HL-60/S4 treated with phorbol 12-myristate 13-acetate at 8.2 ng/mL for 4 days and 3 days (cell line): ENCODE measurements around the gene NIP7.
"Not testable (repeated sequence)": the region's sequence is repeated elsewhere in the genome, so short reads cannot be mapped to it uniquely, and the experiment has no call there.

Source experiments
- in situ Hi-C: fragments of 300-500 bp; cut with MboI; formaldehyde crosslinking; loops from 2 replicates; pipeline ENCODE4 v1.15.0; 2022; ENCODE audit warnings: low sequenced_read_pairs

The NIP7 gene

GRCh38 chr16:69340095-69340644 lies 598 bp downstream of the NIP7 start:
- in situ Hi-C loops: no loop called here

- in situ Hi-C loops: no loop called here
Observed at GRCh38 chr16:69344171-69344570, 4.6 kb downstream of the NIP7 start.

GRCh38 chr16:69345923-69346322 lies 6.4 kb downstream of the NIP7 start:
- in situ Hi-C loops: no loop called here

- in situ Hi-C loops: no loop called here
Observed at GRCh38 chr16:69346683-69347082, 7.1 kb downstream of the NIP7 start.

GRCh38 chr16:69348222-69348621 lies 8.7 kb downstream of the NIP7 start:
- in situ Hi-C loops: no loop called here

GRCh38 chr16:69349536-69349935 lies 10.0 kb downstream of the NIP7 start:
- in situ Hi-C loops: no loop called here

GRCh38 chr16:69350536-69351133 lies 11.1 kb downstream of the NIP7 start:
- in situ Hi-C loops: no loop called here

- in situ Hi-C loops: no loop called here
Observed at GRCh38 chr16:69351309-69352027, 11.9 kb downstream of the NIP7 start, which contains the start of gene TMED6. Gene TMED6, minus strand, starts transcription at chr16:69351786. Its CDS starts 33 bp downstream, at chr16:69351753.

- in situ Hi-C loops: not testable (repeated sequence)
Observed at GRCh38 chr16:69360070-69360469, 20.5 kb downstream of the NIP7 start.

- in situ Hi-C loops: no loop called here
Observed at GRCh38 chr16:69363281-69363717, 23.7 kb downstream of the NIP7 start.

- in situ Hi-C loops: no loop called here
Observed at GRCh38 chr16:69364088-69364487, 24.5 kb downstream of the NIP7 start.

- in situ Hi-C loops: no loop called here
Observed at GRCh38 chr16:69365901-69366300, 26.3 kb downstream of the NIP7 start.

GRCh38 chr16:69366431-69366830 lies 26.9 kb downstream of the NIP7 start:
- in situ Hi-C loops: no loop called here

GRCh38 chr16:69367980-69368379 lies 28.4 kb downstream of the NIP7 start:
- in situ Hi-C loops: no loop called here

GRCh38 chr16:69368866-69369265 lies 29.3 kb downstream of the NIP7 start:
- in situ Hi-C loops: no loop called here

GRCh38 chr16:69371564-69371963 lies 32.0 kb downstream of the NIP7 start:
- in situ Hi-C loops: no loop called here

GRCh38 chr16:69373019-69373418 lies 33.4 kb downstream of the NIP7 start:
- in situ Hi-C loops: no loop called here

GRCh38 chr16:69376393-69377059 lies 37.0 kb downstream of the NIP7 start:
- in situ Hi-C loops: no loop called here

- in situ Hi-C loops: no loop called here
Observed at GRCh38 chr16:69378036-69378435, 38.5 kb downstream of the NIP7 start.

- in situ Hi-C loops: no loop called here
Observed at GRCh38 chr16:69378760-69379159, 39.2 kb downstream of the NIP7 start.

GRCh38 chr16:69381231-69381630 lies 41.7 kb downstream of the NIP7 start:
- in situ Hi-C loops: no loop called here

GRCh38 chr16:69382421-69382820 lies 42.8 kb downstream of the NIP7 start:
- in situ Hi-C loops: no loop called here
